ENCODE results near the gene ZFX. TPM values are rescaled to one million over a fixed set of nuclear protein-coding genes. Genes with fewer than 3 reads are reported as not detected.

Gene ZFX
- total RNA-seq, 1 experiment from 2014 or later, result 66.8 TPM

DNA sequence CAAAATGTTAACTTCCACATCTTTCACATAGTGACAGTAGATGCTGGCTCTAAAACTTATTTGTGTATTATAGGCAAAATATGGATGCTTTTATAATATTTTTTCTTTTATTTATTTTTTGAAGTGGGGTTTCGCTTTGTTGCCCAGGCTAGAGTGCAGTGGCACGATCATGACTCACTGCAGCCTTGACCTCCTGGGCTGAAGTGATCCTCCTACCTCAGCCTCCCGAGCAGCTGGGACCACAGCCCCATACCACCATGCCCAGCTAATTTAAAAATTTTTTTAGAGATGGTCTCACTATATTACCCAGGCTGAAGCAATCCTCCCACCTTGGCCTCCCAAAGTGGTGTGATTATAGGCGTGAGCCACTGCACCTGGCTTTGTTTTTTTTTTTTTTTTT lies 48.6 kb downstream of the ZFX start:
- no peak overlapping the region for H3K23ac ChIP-seq (ENCODE audit: insufficient read length, low read depth, low read length)
- no peak overlapping the region for H3K4ac ChIP-seq (ENCODE audit: low read depth, low read length)
- H3K4me1 Mint-ChIP-seq, result peaks cover 25 to 28% of the 10 kb centered on the region in 2 experiments
- no peak overlapping the region for H3K14ac ChIP-seq (ENCODE audit: insufficient read depth, low read length)
- no peak overlapping the region for H4K5ac ChIP-seq (ENCODE audit: insufficient read length, low read depth, low read length)
- no CpG with 5 or more reads among the region's 4 CpGs for WGBS (ENCODE audit: extremely low coverage, insufficient read length, low lambda C conversion rate)
- no peak overlapping the region for H3K27ac Mint-ChIP-seq
- DNase-seq, result no peak
- H3K27ac ChIP-seq (ENCODE audit: insufficient read length, low read depth, low read length), result no peak overlapping the region
- no peak overlapping the region for H3K4me3 Mint-ChIP-seq
- H3K36me3 Mint-ChIP-seq (ENCODE audit: insufficient read depth in 1 of 3, low read depth in 3 of 3), result peaks cover 1 to 32% (median 8%) of the 10 kb centered on the region in 3 experiments; a peak in 6 of 7 replicates
- no peaks in the 10 kb centered on the region for H3K23me2 ChIP-seq (ENCODE audit: insufficient read length, low read depth, low read length, poor library complexity, severe bottlenecking)
- H2BK20ac ChIP-seq (ENCODE audit: low read depth, low read length, poor library complexity, severe bottlenecking), result no peak overlapping the region
- H3T11ph ChIP-seq (ENCODE audit: low read length), result no peak overlapping the region
- H2BK5ac ChIP-seq (ENCODE audit: insufficient read length, low read length), result no peak overlapping the region
- H4K91ac ChIP-seq (ENCODE audit: insufficient read length, low read depth, low read length), result no peak overlapping the region
- no peaks in the 10 kb centered on the region for H4K20me1 ChIP-seq (ENCODE audit: control insufficient read depth, insufficient read depth, insufficient read length)
- no peaks in the 10 kb centered on the region for H3K27me3 Mint-ChIP-seq (ENCODE audit: low read depth)
- H3K56ac ChIP-seq (ENCODE audit: insufficient read length, low read depth, low read length), result no peak overlapping the region
- H2AK5ac ChIP-seq (ENCODE audit: insufficient read length, low read length), result no peak overlapping the region
- H2BK12ac ChIP-seq (ENCODE audit: insufficient read length, low read depth, low read length), result no peak overlapping the region
- no peaks in the 10 kb centered on the region for H3K9me3 Mint-ChIP-seq
- H2BK120ac ChIP-seq (ENCODE audit: low read depth, low read length, poor library complexity, severe bottlenecking), result no peak overlapping the region
- no peak overlapping the region for H3K4me2 ChIP-seq (ENCODE audit: insufficient read depth, insufficient read length, low read length)
- H2AFZ ChIP-seq (ENCODE audit: low read length), result no peak overlapping the region
- no peaks in the 10 kb centered on the region for H3K27me3 ChIP-seq (ENCODE audit: insufficient read depth, low read length)
- H3K79me2 ChIP-seq (ENCODE audit: insufficient read depth, low read length), result no peaks in the 10 kb centered on the region; the same call in 1 of the 2 replicates
- no peaks in the 10 kb centered on the region for H3K4me1 ChIP-seq (ENCODE audit: insufficient read depth, low read length)
- no peaks in the 10 kb centered on the region for H3K79me1 ChIP-seq (ENCODE audit: insufficient read depth, low read depth, low read length, poor library complexity, severe bottlenecking)
- H3K18ac ChIP-seq (ENCODE audit: insufficient read length, low read depth, low read length), result no peak overlapping the region
- no peak overlapping the region for H4K8ac ChIP-seq (replicated peaks; ENCODE audit: insufficient read length, low read depth, low read length)
- no peak overlapping the region for H3K9ac ChIP-seq (ENCODE audit: extremely low read depth, insufficient read length, low read length)
- TF ChIP-seq CTCF (conservative IDR thresholded peaks at IDR 0.05), result no peak
- H3K9me3 ChIP-seq (ENCODE audit: control insufficient read depth, low read depth, low read length), result no peaks in the 10 kb centered on the region
- H2BK15ac ChIP-seq (ENCODE audit: low read depth, low read length), result no peak overlapping the region
